Epidermal melanocyte (primary cell): ENCODE results near the gene TAMALIN.
A peak's percentile ranks its signal among the peaks of the same experiment; 100 is the strongest.

Experiments used
- DNase-seq: peaks from one replicate; pipeline ENCODE4 v3.0.0; 2011; ENCODE audit warnings: low spot score; ENCODE audit not compliant: insufficient read length

Gene TAMALIN

GRCh38 chr12:51980809-51981127, 26.0 kb upstream of the TAMALIN start:
- DNase-seq: no peak

GRCh38 chr12:51984657-51985056, 22.1 kb upstream of the TAMALIN start:
- DNase-seq: no peak

- no peak for DNase-seq
Observed at GRCh38 chr12:51985154-51985835, 21.5 kb upstream of the TAMALIN start.

- DNase-seq: no peak
Observed at GRCh38 chr12:51986834-51987233, 19.9 kb upstream of the TAMALIN start.

GRCh38 chr12:51992246-51992645, 14.5 kb upstream of the TAMALIN start:
- DNase-seq: no peak

- no peak for DNase-seq
Observed at GRCh38 chr12:51994539-51994820, 12.3 kb upstream of the TAMALIN start.

- no peak for DNase-seq
Observed at GRCh38 chr12:51994959-51995358, 11.8 kb upstream of the TAMALIN start.

- DNase-seq: no peak
Observed at GRCh38 chr12:51997136-51997535, 9.6 kb upstream of the TAMALIN start.

- no peak for DNase-seq
Observed at GRCh38 chr12:52003016-52003550, 3.7 kb upstream of the TAMALIN start.

GRCh38 chr12:52003591-52003990, 3.2 kb upstream of the TAMALIN start:
- DNase-seq: no peak

GRCh38 chr12:52004042-52004648, 2.6 kb upstream of the TAMALIN start:
- peak; percentile 92 for DNase-seq

GRCh38 chr12:52005218-52005902, 1.4 kb upstream of the TAMALIN start:
- no peak for DNase-seq

GRCh38 chr12:52005903-52006703, 643 bp upstream of the TAMALIN start:
- DNase-seq: no peak

- DNase-seq: no peak
Observed at GRCh38 chr12:52007158-52007921, 594 bp downstream of the TAMALIN start.

GRCh38 chr12:52007982-52008510, 1.3 kb downstream of the TAMALIN start:
- DNase-seq: no peak

- no peak for DNase-seq
Observed at GRCh38 chr12:52009081-52009751, 2.5 kb downstream of the TAMALIN start.

- peak; percentile 100 for DNase-seq
Observed at GRCh38 chr12:52010152-52010622, 3.4 kb downstream of the TAMALIN start.

- peak; percentile 61 for DNase-seq
Observed at GRCh38 chr12:52010692-52011601, 4.2 kb downstream of the TAMALIN start.

- no peak for DNase-seq
Observed at GRCh38 chr12:52011602-52012214, 5.0 kb downstream of the TAMALIN start.
